GM12878 (cell line): ENCODE measurements around the gene ATF2. TPM values are rescaled to one million over a fixed set of nuclear protein-coding genes. Genes with fewer than 3 reads are reported as not detected.

ENCODE experiments used
- ATAC-seq: fragments of 200-7000 bp; cut with Tn5 transposase; 3 replicates; pipeline ENCODE4 v1.9.1; 2020; ENCODE audit warnings: mild to moderate bottlenecking, moderate library complexity
- BruUV-seq: library from RNA; stranded (reverse); fragments of 400-500 nt; replicated peaks from 2 replicates; lab custom pipeline; 2021; lab: Mats Ljungman, UMichigan
- CTCF ChIA-PET: fragments of 300-600 bp; sonication (Branson Sonifier 250); formaldehyde crosslinking; extraction: SDS; loops from one replicate; lab custom pipeline; 2021; ENCODE audit warnings: inconsistent platforms; lab: Yijun Ruan, JAX
- POLR2A ChIA-PET: fragments of 350-600 bp; formaldehyde crosslinking; extraction: SDS; loops from one replicate; lab custom pipeline; 2021; ENCODE audit warnings: inconsistent platforms; lab: Charles Lee
- RAD21 ChIA-PET: fragments of 300-600 bp; sonication (Branson Sonifier 250); formaldehyde crosslinking; loops from one replicate; lab custom pipeline; 2023; ENCODE audit warnings: antibody characterized with exemption; ENCODE audit not compliant: unreplicated experiment; lab: Charles Lee
- SMC1A ChIA-PET: fragments of 300-600 bp; sonication (Branson Sonifier 250); formaldehyde crosslinking; loops from one replicate; lab custom pipeline; 2023; ENCODE audit not compliant: unreplicated experiment, uncharacterized antibody; lab: Charles Lee
- DNase-seq: peaks from one replicate; pipeline ENCODE4 v3.0.0-alpha.2; 2011; ENCODE audit warnings: low read depth, low spot score
- FAIRE-seq: peaks from 3 replicates; lab custom pipeline; 2011; peaks lifted over from hg19 to GRCh38; lab: Jason Lieb, UNC
- H2AFZ ChIP-seq: 2 replicates; pipeline ENCODE4 v1.6.0; 2011; ENCODE audit warnings: low read depth, low read length, control low read depth; ENCODE audit not compliant: control insufficient read depth
- H3K27ac ChIP-seq: 2 replicates; pipeline ENCODE4 v1.5.1; 2011; ENCODE audit warnings: control low read depth; ENCODE audit not compliant: control insufficient read depth, insufficient read depth
- H3K27me3 ChIP-seq, 2 experiments: replicated peaks in 1 of 2; 2 replicates each; pipeline versions ENCODE4 v1.6.0 to v1.6.1; 2011; ENCODE audit warnings: low read length in 1 of 2; ENCODE audit not compliant: control insufficient read depth in 2 of 2, insufficient read depth in 2 of 2
- H3K36me3 ChIP-seq, 2 experiments: 2 replicates each; pipeline ENCODE4 v1.5.1; 2011; ENCODE audit warnings: low read length in 1 of 2; ENCODE audit not compliant: control insufficient read depth in 2 of 2, insufficient read depth in 2 of 2
- H3K4me1 ChIP-seq: 2 replicates; pipeline ENCODE4 v1.6.1; 2011; ENCODE audit warnings: mild to moderate bottlenecking, low read length, moderate library complexity, mixed read lengths; ENCODE audit not compliant: control insufficient read depth, insufficient read depth
- H3K4me2 ChIP-seq: 2 replicates; pipeline ENCODE4 v1.6.0; 2011; ENCODE audit warnings: control low read depth; ENCODE audit not compliant: control insufficient read depth, insufficient read depth
- H3K4me3 ChIP-seq: fragments of 200-600 bp; sonication (generic); 2 replicates; pipeline ENCODE4 v1.5.1; 2016
- H3K79me2 ChIP-seq: 2 replicates; pipeline ENCODE4 v1.6.0; 2011; ENCODE audit warnings: low read length; ENCODE audit not compliant: control insufficient read depth, insufficient read depth
- H3K9ac ChIP-seq: 2 replicates; pipeline ENCODE4 v1.8.0; 2011; ENCODE audit warnings: low read length, control low read depth, mixed read lengths; ENCODE audit not compliant: control insufficient read depth, insufficient read depth
- H3K9me3 ChIP-seq: replicated peaks from 3 replicates; pipeline ENCODE4 v1.5.1; 2011; ENCODE audit warnings: mild to moderate bottlenecking, low read length; ENCODE audit not compliant: control insufficient read depth, insufficient read depth
- H4K20me1 ChIP-seq: 2 replicates; pipeline ENCODE4 v1.6.0; 2011; ENCODE audit not compliant: control insufficient read depth, insufficient read depth
- BCL3 ChIP-seq: IDR thresholded peaks from 2 replicates; pipeline ENCODE4 v1.6.1; 2011; ENCODE audit warnings: borderline replicate concordance, low read depth, mild to moderate bottlenecking, moderate library complexity, low read length; ENCODE audit not compliant: insufficient read depth, poor library complexity, severe bottlenecking
- MEF2B ChIP-seq: fragments of 450-650 bp; IDR thresholded peaks from 2 replicates; pipeline ENCODE4 v1.6.1; 2018; ENCODE audit warnings: mild to moderate bottlenecking, moderate library complexity; ENCODE audit not compliant: partially characterized antibody, poor library complexity, severe bottlenecking
- SREBF1 ChIP-seq: IDR thresholded peaks from 2 replicates; pipeline ENCODE4 v1.6.1; 2012; ENCODE audit warnings: mild to moderate bottlenecking, low read length
- TBL1XR1 ChIP-seq: IDR thresholded peaks from 2 replicates; pipeline ENCODE4 v1.6.1; 2012; ENCODE audit warnings: low read depth, low read length, improper control_type of control experiment
- ZNF622 ChIP-seq: fragments of 450-650 bp; IDR thresholded peaks from 2 replicates; pipeline ENCODE4 v1.6.1; 2017; ENCODE audit warnings: mild to moderate bottlenecking, inconsistent platforms
- WGBS: methylation state at CpG from one replicate; pipeline ENCODE4 v1.1.6; 2016; ENCODE audit warnings: low lambda C conversion rate; ENCODE audit not compliant: insufficient replicate concordance, insufficient coverage; ENCODE audit errors: missing lambda C conversion rate; 5-methylcytosine and 5-hydroxymethylcytosine counted together
- in situ Hi-C: fragments of 300-500 bp; cut with MboI; formaldehyde crosslinking; loops from 9 replicates; pipeline ENCODE4 v1.14.3; 2018; ENCODE audit warnings: mixed read lengths
- intact Hi-C: fragments of 100-400 bp; cut with micrococcal nuclease; formaldehyde crosslinking; loops from one replicate; pipeline ENCODE4 v1.14.2; 2022; ENCODE audit not compliant: unreplicated experiment
- polyA plus RNA-seq, 11 experiments: library from polyadenylated mRNA; depleted of rRNA in 4 of 11; unstranded in 6 of 11; stranded (reverse) in 5 of 11; fragments of >200 nt; fragmentation: Nextera tagmentation in 4 of 11; fragmentation: Illumina TruSeq in 1 of 11; extraction: Ambion mirVana in 4 of 11; extraction: Trizol in 1 of 11; gene quantifications; 1 replicate in 1 of 11; 2 replicates in 10 of 11; pipeline versions ENCODE4 v1.2.1 to v1.2.3, GENCODE V29; 2011 to 2016; ENCODE audit warnings: inconsistent platforms in 2 of 11, missing spikeins in 2 of 11, low read depth in 1 of 11
- total RNA-seq, 4 experiments: library from RNA; depleted of rRNA in 3 of 4; stranded (reverse); fragments of >200 nt in 3 of 4; fragmentation: Illumina TruSeq in 1 of 4; extraction: Trizol in 1 of 4; gene quantifications; 2 replicates each; pipeline versions ENCODE4 v1.2.1 to v1.2.3, GENCODE V29; 2013 to 2021

The ATF2 gene
- total and polyA plus RNA-seq, 10 of the 15 experiments (the other 5 are each of a cell fraction or from before 2014, with no cell fraction given) = 10.3 to 78.0 (median 36.0) TPM

- H3K27me3 ChIP-seq = no peaks in the 10 kb centered on the region
- TF ChIP-seq TBL1XR1 (no peak), ZNF622 (no peak), MEF2B (no peak), SREBF1 (no peak), BCL3 (no peak)
- no peaks in the 10 kb centered on the region for H3K79me2 ChIP-seq
- intact Hi-C loops (loop anchor here (5.0 kb wide), 2 partner anchors 153 to 248 kb away; no protein-coding TSS in a partner anchor), in situ Hi-C loops (no loop called here)
- WGBS = 76% methylated on average over 3 of the region's 3 CpGs
- H3K4me1 ChIP-seq = no peaks in the 10 kb centered on the region
- no peak for FAIRE-seq
- H3K4me3 ChIP-seq = no peak overlapping the region
- H3K9ac ChIP-seq = no peak overlapping the region
- no peak overlapping the region for H3K27ac ChIP-seq
- H4K20me1 ChIP-seq = no peaks in the 10 kb centered on the region
- no peak overlapping the region for H3K4me2 ChIP-seq
- H3K9me3 ChIP-seq = no peaks in the 10 kb centered on the region
- ChIA-PET RAD21 (no interaction called here), SMC1A (interaction anchor here (1.0 kb wide), 1 partner anchor 23 kb away, joined by 4 read pairs; no protein-coding TSS in a partner anchor), POLR2A (no interaction called here), CTCF (interaction anchor here (1.2 kb wide), 1 partner anchor 286 kb away, joined by 4 read pairs; no protein-coding TSS in a partner anchor)
- ATAC-seq = no peak
- DNase-seq = no peak
- no TSS peak for BruUV-seq
- H2AFZ ChIP-seq = no peak overlapping the region
- H3K36me3 ChIP-seq = no peaks in the 10 kb centered on the region
These were observed 133.3 kb downstream of the ATF2 start for GRCh38 chr2:175034716-175035115.
